Measurements from ENCODE around the gene AUTS2. TPM values are rescaled to one million over a fixed set of nuclear protein-coding genes. Genes with fewer than 3 reads are reported as not detected.

Gene AUTS2
- total and polyA plus RNA-seq, 10 donors = 6.1 to 54.8 (median 29.1) TPM

DNA sequence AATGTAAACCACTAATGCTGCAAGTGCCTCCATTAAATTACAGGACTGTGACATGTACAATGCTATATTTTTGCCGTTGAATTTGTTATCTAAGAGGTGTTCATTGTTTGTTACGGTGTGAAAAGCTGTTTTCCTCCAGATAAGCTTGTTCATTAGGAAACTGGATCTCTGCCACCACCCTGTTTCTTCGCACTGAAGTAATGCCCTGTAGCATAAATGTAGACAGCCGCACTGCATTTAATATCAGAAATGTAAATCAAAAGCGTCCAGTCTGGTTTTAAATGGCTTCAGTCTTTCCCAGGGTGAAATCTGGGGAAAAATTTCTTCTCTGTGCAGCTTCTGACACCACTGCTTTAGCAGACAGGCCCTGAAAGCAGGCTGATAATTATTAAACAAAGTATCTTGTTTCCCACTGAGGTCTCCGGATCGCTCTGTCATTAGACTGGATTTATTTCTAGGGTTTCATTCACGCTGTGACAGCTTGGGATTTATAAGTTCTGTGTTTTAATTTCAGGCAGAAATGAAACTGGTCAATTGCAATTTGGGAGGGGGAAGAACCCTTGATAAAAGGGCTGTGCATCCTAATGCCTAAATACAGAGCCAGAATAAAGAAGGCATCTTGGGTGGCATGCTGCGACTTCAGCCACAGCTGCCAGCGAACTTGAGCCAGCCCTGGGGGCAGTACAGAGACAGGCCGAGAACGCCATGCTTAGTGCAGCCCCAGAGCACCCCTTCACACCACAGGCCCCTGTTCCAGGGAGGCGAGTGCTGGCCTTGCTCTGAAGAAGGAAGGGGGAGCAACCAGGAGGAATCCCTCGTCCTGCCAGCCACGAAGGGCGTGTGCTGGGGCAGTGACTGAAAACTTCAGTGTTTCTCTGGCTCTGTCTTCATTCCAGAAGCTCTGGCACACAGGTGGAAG lies 985.9 kb downstream of the AUTS2 start:
- intact Hi-C loops (cut with DNase I; ENCODE audit: low total_unique reads) = no loop called here

GRCh38 chr7:70585071-70585470 lies 986.8 kb downstream of the AUTS2 start:
- H3K36me3 ChIP-seq = no peaks in the 10 kb centered on the region
- intact Hi-C loops (cut with DNase I; ENCODE audit: low total_unique reads) = no loop called here
- no peak overlapping the region for H3K4me3 ChIP-seq
- no peak for DNase-seq
- peaks cover 0 to 14% (median 0%) of the 10 kb centered on the region in 6 donors for H3K4me1 ChIP-seq
- no peaks in the 10 kb centered on the region for H3K9me3 ChIP-seq
- no peak overlapping the region for H3K27ac ChIP-seq
- H3K27me3 ChIP-seq (replicated peaks in 1 of 7) = no peaks in the 10 kb centered on the region
- TF ChIP-seq POLR2A (IDR thresholded peaks at IDR 0.05) (no peak), POLR2AphosphoS5 (IDR thresholded peaks at IDR 0.05) (no peak)
- TF ChIP-seq, protein P1, sequence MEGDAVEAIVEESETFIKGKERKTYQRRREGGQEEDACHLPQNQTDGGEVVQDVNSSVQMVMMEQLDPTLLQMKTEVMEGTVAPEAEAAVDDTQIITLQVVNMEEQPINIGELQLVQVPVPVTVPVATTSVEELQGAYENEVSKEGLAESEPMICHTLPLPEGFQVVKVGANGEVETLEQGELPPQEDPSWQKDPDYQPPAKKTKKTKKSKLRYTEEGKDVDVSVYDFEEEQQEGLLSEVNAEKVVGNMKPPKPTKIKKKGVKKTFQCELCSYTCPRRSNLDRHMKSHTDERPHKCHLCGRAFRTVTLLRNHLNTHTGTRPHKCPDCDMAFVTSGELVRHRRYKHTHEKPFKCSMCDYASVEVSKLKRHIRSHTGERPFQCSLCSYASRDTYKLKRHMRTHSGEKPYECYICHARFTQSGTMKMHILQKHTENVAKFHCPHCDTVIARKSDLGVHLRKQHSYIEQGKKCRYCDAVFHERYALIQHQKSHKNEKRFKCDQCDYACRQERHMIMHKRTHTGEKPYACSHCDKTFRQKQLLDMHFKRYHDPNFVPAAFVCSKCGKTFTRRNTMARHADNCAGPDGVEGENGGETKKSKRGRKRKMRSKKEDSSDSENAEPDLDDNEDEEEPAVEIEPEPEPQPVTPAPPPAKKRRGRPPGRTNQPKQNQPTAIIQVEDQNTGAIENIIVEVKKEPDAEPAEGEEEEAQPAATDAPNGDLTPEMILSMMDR (IDR thresholded peaks at IDR 0.05 in 8 of 11, conservative IDR thresholded peaks at IDR 0.05 in 3 of 11) = no peak
- WGBS, 5 donors = 60 to 92% (median 88%) methylated on average over 4 of the region's 4 CpGs

More for the DNA sequence above, 985.9 kb downstream of the AUTS2 start:
- Histone ChIP-seq H3K4me3 (no peak overlapping the region), H3K27me3 (replicated peaks in 1 of 7) (no peaks in the 10 kb centered on the region), H3K36me3 (no peaks in the 10 kb centered on the region), H3K4me1 (peaks cover 0 to 17% (median 0%) of the 10 kb centered on the region in 6 donors), H3K27ac (no peak overlapping the region), H3K9me3 (no peaks in the 10 kb centered on the region)
- TF ChIP-seq POLR2AphosphoS5 (IDR thresholded peaks at IDR 0.05) = no peak
- TF ChIP-seq, protein P1 (IDR thresholded peaks at IDR 0.05 in 8 of 11, conservative IDR thresholded peaks at IDR 0.05 in 3 of 11) = no peak
- no peak for TF ChIP-seq POLR2A (IDR thresholded peaks at IDR 0.05)
- DNase-seq = no peak
- 82 to 93% (median 84%) methylated on average over 16 of the region's 16 CpGs for WGBS, 5 donors

- H3K4me3 ChIP-seq = no peak overlapping the region
- 83 to 100% (median 100%) methylated on average over 1 of the region's 1 CpG for WGBS, 5 donors
- H3K4me1 ChIP-seq = peaks cover 0 to 10% (median 0%) of the 10 kb centered on the region in 6 donors
- H3K36me3 ChIP-seq = no peaks in the 10 kb centered on the region
- H3K27me3 ChIP-seq (replicated peaks in 1 of 7) = no peaks in the 10 kb centered on the region
- no peak overlapping the region for H3K27ac ChIP-seq
- TF ChIP-seq POLR2A (IDR thresholded peaks at IDR 0.05) (no peak), POLR2AphosphoS5 (IDR thresholded peaks at IDR 0.05) (no peak)
- TF ChIP-seq, protein P1 (IDR thresholded peaks at IDR 0.05 in 8 of 11, conservative IDR thresholded peaks at IDR 0.05 in 3 of 11) = no peak
- DNase-seq = no peak
- intact Hi-C loops (cut with DNase I; ENCODE audit: low total_unique reads) = no loop called here
- H3K9me3 ChIP-seq = no peaks in the 10 kb centered on the region
Measured at GRCh38 chr7:70586822-70587221, 988.5 kb downstream of the AUTS2 start.

DNA sequence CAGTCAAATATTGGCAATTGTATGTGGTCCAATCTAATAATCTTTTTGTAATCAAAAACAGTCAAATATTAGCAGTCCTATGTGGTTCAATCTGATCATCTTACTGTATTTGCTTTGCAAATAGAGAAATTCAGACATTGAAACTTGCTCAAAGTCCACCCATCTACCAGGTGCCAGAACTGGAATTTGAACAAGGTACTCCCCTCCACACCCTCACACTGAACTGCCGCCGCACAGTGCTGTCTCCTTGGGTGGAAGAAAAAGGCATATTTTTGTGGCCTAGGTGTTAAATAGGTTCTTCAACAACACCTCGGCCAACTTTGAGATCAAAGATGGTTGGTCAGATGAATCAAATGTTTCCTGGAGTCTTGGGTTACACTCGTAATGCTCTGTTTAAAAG lies 989.5 kb downstream of the AUTS2 start:
- WGBS, 5 donors = 67 to 91% (median 88%) methylated on average over 4 of the region's 4 CpGs
- H3K27ac ChIP-seq = no peak overlapping the region
- H3K4me3 ChIP-seq = no peak overlapping the region
- no peaks in the 10 kb centered on the region for H3K27me3 ChIP-seq (replicated peaks in 1 of 7)
- H3K36me3 ChIP-seq = no peaks in the 10 kb centered on the region
- intact Hi-C loops (cut with DNase I; ENCODE audit: low total_unique reads) = no loop called here
- peaks cover 0 to 10% (median 0%) of the 10 kb centered on the region in 6 donors for H3K4me1 ChIP-seq
- H3K9me3 ChIP-seq = no peaks in the 10 kb centered on the region
- no peak for DNase-seq
- no peak for TF ChIP-seq POLR2AphosphoS5 (IDR thresholded peaks at IDR 0.05)
- TF ChIP-seq POLR2A (IDR thresholded peaks at IDR 0.05) = no peak
- TF ChIP-seq, protein P1 (IDR thresholded peaks at IDR 0.05 in 8 of 11, conservative IDR thresholded peaks at IDR 0.05 in 3 of 11) = no peak

Measured in spleen (tissue), 11 donors.